GOT3 (cell line): Measurements from ENCODE around the gene NRXN2.

Experiments
- DNase-seq: peaks from one replicate; lab custom pipeline; 2025; ENCODE audit warnings: mixed read lengths; lab: John Stamatoyannopoulos, UW

The NRXN2 gene

DNA sequence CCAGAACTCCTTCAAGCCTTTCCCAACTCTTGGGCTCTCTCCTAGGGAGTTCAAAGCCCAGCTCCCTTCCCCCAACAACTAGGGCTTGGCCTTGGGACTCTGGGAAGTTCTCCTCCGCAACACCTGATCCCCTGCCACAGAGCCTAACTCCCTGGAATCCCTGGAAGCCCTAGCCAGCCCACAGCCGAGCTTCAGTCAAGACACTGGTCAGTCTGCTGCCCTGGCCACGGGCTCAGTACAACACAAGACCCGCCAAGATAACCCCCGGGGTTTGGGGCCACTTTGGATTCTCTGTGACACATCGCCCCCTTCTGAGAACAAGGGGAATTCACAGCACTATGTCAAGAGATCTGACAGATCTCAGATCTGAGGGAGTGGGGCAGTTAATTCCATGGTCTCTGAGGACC is 73.7 kb downstream of the NRXN2 start:
- no peak for DNase-seq

DNA sequence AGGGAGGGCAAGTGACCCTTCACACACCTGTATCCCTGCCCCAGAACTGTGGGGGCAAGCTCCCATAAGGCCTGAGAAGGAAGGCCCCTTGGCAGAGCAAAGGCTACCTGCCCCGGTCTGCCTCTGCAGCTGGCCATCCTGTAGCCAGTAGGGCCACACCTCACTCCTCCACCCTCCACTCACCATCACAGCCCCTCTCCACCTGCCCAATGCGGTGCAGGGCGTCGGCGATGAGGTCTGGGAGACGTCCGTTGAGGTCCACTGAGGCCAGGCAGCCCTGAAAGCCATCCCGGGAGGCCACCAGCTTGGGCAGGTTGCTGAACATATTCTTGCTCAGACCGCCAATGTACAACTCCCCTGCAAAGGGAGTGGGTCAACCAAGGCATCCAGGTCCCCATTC is 74.4 kb downstream of the NRXN2 start:
- DNase-seq, result no peak

- no peak for DNase-seq
These were observed 75.8 kb downstream of the NRXN2 start for GRCh38 chr11:64647019-64647779.

- no peak for DNase-seq
These were observed 78.2 kb downstream of the NRXN2 start for GRCh38 chr11:64644647-64645275.

DNA sequence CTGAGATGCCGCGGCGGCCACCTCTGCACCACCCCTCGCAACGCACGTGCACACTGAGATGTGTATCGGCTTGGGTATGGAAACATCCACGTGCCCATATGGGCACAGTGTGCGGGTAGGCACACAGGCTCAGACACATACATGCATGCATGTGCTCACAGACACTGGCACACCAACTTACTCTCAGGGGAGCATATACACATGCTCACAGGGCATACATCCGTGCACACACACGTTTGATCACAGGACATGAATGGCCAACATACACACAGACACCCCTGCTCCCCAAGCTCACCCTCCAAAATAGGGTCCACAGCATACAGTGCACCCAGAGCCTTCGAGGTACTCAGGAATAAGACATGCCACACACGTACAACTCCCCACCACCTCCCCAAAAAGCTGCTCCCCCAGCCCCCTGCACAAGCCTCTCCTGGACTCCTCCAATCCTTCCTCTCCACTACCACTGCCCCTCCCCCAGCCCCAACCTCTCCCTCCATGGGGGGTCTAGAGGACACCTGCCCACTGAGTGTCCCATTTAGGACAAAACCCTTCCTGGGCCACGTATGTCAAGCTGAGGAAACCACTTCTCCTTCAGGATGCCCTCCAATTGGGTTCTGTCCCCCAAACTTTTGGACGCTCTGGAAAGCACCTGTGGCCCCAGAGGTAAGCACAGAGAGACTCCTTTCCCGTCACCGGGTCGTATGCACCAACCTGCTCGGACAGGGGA is 78.9 kb downstream of the NRXN2 start:
- no peak for DNase-seq

DNA sequence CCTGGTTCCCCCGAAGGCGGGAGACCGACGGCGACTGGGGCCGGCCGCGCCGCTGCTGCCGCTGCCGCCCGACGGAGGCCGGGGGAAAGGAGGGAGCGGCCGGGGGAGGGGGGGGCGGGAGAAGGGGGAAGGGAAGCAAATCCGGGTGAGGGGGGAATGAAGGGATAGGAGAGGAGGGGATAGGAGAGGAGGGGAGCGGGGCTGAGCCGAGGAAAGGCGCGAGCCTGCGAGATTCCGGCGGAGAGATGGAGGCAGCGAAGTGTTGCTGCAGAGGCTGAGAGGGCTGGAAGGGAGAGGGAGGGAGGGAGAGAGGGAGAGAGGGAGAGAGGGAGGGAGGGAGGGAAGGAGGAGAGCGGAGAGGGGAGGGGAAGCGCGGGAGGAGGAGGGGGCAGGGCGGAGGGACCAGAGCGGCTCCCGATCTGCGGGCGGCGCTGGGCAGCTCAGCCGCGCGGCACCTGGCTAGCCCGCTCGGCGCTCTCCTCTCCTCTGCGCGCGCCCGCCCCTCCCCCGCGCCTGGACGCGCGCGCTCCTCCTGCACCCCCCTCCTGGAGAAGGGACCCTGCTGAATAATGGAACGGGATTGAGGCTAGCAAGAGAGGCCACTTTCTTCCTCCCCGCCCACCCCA is 79.6 kb downstream of the NRXN2 start:
- no peak for DNase-seq

DNA sequence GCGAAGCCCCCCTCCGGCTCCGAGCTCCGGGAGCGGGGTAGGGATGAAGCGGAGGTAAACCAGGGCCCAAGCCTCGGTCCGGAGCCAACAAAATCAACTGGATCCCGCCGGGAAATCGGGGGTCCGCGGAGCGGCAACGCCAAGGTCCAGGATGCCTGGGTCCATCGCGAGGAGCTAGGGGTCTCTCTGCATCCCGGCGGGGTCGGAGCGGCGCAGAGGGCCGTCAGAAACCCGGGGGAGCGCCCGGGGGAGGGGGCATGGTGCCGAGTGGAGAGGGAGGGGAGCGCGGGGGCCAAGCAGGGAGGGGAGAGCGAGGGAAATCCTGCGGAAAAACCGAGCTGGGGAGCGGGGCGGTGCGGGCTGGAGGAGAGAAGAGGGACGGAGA is 80.1 kb downstream of the NRXN2 start:
- no peak for DNase-seq

- DNase-seq, result no peak
These were observed 80.6 kb downstream of the NRXN2 start for GRCh38 chr11:64642418-64642735.

GRCh38 chr11:64641596-64642417 is 81.2 kb downstream of the NRXN2 start:
- no peak for DNase-seq

- DNase-seq, result no peak
These were observed 83.1 kb downstream of the NRXN2 start for GRCh38 chr11:64639885-64640284.

GRCh38 chr11:64638829-64639228 is 84.2 kb downstream of the NRXN2 start:
- DNase-seq, result no peak

DNA sequence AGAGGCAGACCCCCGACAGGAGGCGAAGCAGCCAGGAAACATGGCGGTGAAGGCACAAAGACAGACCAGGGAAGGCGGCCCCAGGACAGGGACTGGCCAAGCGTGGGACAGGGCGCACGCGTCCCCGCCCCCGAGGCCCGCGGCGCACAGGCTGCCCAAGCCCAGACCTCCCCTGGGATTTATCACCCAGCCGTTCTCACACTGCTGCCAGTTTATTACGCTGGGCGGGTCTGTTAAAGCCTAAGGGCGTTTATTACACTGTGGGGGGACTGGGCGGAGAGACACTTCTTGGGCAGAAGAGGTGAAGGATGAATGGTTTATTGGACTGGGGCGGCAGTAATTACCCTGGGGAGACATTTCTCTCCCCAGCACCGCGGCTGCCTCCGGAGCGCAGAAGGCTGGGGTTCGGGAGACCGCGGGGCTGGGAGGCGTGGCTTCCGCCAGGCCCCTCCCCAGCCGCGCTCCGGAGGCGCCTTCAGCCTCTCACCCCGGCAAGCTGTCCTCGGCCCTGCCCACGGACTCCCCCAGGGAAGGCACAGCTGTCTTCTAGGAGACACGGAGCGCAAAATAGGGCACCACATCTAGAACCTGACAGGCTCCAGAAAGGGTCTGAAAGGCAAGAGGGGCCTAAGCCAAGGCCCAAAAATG is 84.9 kb downstream of the NRXN2 start:
- no peak for DNase-seq

GRCh38 chr11:64637334-64638017 is 85.5 kb downstream of the NRXN2 start:
- DNase-seq, result no peak

DNA sequence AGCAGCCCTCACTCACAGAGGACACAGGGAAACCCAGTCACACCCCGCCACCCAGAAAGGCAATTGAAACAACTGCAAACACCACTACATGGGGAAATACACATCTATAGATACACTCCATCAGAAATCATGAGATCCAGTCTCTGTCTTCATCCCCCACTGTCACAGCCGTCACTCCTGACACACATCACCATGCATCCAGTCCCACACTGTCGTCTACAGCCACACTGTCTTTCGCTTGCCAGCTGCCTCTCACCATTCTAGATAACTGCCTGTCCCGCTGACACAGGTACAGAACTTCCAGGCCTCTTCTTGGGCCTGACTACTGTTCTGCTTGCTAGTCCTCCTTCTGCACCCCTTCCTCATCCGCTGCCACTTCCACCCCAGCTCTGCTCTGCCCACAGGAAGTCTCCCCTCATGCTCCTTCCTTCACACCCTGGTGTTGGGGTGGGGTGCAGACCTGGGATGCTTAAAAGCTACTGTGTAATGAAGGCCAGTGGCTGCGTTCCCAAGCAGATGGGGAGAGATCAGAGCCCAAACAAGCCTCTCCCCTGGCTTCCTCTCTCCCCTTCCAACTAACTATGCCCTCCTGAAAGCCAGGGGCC is 89.3 kb downstream of the NRXN2 start:
- no peak for DNase-seq

GRCh38 chr11:64632654-64633053 is 90.3 kb downstream of the NRXN2 start:
- no peak for DNase-seq

GRCh38 chr11:64632237-64632636 is 90.8 kb downstream of the NRXN2 start:
- no peak for DNase-seq

- no peak for DNase-seq
These were observed 91.3 kb downstream of the NRXN2 start for GRCh38 chr11:64631675-64632074.

DNA sequence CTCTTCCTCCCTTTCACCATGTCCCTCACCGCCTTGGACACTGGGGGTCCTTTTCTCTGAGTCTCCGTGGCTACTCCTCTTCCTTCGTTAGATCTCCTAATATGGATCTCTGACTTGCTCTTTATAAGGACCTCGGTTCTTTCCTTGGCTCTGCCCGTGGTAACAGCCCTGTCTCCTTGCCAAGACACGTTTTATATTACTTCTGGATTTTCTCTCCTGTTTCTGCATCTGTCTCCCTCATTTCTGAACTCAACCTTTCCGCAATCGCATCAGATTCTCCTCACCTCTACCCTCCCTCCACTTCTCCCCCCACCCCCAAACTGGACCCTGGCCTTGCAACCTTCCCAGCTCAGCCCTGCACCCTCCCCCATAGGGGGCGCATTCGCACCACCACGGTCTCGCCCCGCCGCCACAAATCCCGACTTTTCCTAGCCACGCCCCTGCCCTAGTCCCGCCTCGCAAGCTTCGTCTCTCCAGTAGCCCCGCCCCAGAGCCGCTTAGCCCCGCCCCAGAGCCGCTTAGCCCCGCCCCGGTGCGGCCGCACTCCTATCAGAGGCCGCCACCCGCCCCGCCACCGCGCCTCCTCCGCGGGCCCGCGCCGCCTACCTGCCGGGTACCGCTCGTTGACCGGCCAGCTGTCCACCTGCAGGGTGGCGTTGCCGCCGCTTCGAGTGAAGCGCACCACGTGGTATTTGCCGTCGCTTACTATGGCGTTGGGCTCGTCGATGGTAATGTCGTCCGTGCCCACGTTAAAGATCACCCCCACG is 93.0 kb downstream of the NRXN2 start:
- DNase-seq, result no peak

DNA sequence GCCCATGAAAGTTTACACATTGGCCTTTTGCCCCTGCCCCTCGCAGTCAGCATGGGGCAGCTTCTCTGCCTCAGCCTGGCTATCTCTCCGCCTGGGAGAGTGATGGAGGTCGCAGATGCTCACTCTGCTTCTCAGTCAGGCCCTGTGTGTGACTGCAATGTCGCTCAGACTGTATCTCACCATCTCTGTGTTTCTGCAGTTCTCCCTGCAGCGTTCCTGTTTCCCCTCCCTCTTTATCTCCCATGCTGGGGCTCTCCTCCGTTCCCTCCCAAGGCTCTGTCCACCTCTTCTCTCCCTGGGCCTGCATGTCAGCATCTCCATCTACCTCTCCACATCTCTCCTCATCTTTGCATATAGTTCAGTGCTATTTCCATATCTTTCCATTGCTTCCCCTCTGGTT is 93.9 kb downstream of the NRXN2 start:
- DNase-seq, result no peak

DNA sequence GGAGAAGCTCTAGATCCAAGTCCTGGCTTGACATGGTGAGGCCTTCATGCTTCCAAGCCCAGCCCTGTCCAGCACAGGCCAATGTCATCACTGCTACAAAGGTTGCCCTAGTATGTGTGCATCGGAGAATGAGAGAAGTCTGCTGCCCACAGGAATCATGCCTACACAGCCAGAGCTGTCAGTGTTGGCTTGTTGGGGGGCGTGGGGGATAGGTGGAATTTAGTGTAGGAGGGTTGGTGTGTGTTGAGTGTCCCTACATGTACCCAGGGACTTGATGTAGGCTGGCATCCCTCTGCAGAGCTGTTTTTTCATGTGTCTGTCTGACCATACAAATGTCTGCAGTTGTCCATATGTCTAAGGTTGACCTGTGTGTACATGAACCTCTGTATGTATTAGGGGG is 94.4 kb downstream of the NRXN2 start:
- no peak for DNase-seq
